OCI-LY1 (cell line): ENCODE data around the gene NRAS.

Experiments
- CTCF ChIP-seq: fragments of 200-600 bp; sonication (generic), shearing (Covaris generic); IDR thresholded peaks from 2 replicates; pipeline ENCODE4 v1.5.1; 2017; ENCODE audit warnings: mild to moderate bottlenecking, antibody characterized with exemption, low read length, moderate library complexity, mixed read lengths
- EZH2 ChIP-seq: fragments of 200-600 bp; sonication (generic), shearing (Covaris generic); IDR thresholded peaks from 2 replicates; pipeline ENCODE4 v1.8.0; 2017; ENCODE audit warnings: borderline replicate concordance, mixed run types, mild to moderate bottlenecking, antibody characterized with exemption, low read length, moderate library complexity, mixed read lengths

GRCh38 chr1:114707604-114708003 lies 9.0 kb downstream of the NRAS start:
- no peak for TF ChIP-seq CTCF
- TF ChIP-seq EZH2, result no peak
